Epithelial cell of proximal tubule (primary cell): ENCODE data around the gene GRWD1. TPM values are rescaled to one million over a fixed set of nuclear protein-coding genes. Genes with fewer than 3 reads are reported as not detected.
"Not testable (repeated sequence)": the region's sequence is repeated elsewhere in the genome, so short reads cannot be mapped to it uniquely, and the experiment has no call there.

Experiments used
- DNase-seq: peaks from one replicate; pipeline ENCODE4 v3.0.0-alpha.2; 2011; ENCODE audit warnings: low read depth
- H3K4me3 ChIP-seq: 2 replicates; pipeline ENCODE4 v1.5.1; 2011; ENCODE audit warnings: low read depth, mild to moderate bottlenecking, low read length
- total RNA-seq: library from RNA; depleted of rRNA; stranded (reverse); fragments of >200 nt; gene quantifications from 2 replicates; pipeline ENCODE4 v1.2.3, GENCODE V29; 2015
- TF ChIP-seq, protein P1 (sequence below): conservative IDR thresholded peaks from 2 replicates; pipeline ENCODE4 v1.5.1; 2012; ENCODE audit warnings: low read depth, mild to moderate bottlenecking, low read length

The GRWD1 gene
- total RNA-seq, 1 donor from 2014 or later, result 51.2 TPM

DNA sequence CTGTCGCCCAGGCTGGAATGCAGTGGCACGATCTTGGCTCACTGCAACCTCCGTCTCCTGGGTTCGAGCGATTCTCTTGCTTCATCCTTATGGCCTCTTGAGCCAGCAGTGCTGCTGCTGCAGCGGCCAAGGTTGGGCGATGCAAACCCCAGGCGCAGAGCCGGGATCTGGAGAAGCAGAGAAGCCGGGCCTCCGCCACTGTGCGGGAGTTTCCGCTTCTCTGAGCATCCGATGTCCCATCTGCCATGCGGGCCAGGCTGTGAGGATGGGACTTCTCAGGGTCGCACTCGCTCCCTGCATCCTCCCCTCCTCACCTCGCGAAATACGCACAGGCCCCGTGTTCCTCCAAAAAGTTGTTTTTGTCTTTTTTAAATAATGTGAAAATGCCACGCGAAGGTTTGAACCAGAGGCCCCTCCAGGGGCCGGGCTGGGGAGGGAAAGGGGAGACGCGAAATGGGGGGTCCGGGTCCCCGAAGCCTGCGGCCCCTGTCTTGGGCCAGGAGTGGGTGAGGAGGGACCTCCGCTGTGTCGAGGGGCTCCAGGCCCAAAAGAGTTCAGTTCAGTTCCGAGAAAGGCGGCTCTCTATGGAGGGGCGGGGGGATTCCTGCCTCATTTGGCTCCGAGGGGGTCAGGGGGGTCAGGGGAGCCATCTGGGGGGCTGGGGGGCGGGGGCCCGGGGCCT lies 39.3 kb downstream of the GRWD1 start:
- DNase-seq, result no peak
- no peak overlapping the region for H3K4me3 ChIP-seq
- TF ChIP-seq, protein P1, sequence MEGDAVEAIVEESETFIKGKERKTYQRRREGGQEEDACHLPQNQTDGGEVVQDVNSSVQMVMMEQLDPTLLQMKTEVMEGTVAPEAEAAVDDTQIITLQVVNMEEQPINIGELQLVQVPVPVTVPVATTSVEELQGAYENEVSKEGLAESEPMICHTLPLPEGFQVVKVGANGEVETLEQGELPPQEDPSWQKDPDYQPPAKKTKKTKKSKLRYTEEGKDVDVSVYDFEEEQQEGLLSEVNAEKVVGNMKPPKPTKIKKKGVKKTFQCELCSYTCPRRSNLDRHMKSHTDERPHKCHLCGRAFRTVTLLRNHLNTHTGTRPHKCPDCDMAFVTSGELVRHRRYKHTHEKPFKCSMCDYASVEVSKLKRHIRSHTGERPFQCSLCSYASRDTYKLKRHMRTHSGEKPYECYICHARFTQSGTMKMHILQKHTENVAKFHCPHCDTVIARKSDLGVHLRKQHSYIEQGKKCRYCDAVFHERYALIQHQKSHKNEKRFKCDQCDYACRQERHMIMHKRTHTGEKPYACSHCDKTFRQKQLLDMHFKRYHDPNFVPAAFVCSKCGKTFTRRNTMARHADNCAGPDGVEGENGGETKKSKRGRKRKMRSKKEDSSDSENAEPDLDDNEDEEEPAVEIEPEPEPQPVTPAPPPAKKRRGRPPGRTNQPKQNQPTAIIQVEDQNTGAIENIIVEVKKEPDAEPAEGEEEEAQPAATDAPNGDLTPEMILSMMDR, result no peak

DNA sequence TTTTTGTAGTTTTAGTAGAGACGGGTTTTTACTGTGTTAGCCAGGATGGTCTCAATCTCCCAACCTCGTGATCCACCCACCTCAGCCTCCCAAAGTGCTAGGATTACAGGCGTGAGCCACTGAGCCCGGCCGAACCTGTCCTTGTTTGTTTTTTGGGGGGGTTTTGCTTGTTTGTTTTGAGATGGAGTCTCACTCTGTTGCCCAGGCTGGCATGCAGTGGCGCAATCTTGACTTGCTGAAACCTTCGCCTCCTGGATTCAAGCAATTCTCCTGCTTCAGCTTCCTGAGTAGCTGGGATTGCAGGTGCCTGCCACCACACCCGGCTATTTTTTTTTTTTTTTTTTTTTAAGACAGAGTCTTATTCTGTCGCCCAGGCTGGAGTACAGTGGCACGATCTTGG lies 40.9 kb downstream of the GRWD1 start:
- H3K4me3 ChIP-seq, DNase-seq: not testable (repeated sequence)

DNA sequence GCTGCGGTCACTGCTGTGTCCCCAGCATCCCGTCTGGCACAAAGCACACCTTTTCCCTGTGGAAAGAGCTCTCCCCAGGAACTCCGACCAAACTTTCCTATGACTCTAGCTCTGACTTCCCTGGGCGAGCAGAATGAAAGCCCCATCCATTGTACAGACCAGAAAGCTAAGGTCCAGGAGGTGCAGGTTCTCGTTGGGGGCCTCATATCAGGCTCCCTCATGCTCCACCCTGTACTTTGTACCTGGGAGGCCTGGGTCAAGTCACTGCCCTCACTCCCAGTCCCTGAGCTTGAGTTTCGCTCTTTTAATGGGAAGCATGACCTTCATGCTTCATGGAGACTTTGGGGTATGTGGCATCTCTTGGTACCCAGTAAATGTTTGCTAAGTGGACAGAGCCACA lies 41.8 kb downstream of the GRWD1 start:
- TF ChIP-seq, protein P1, result no peak
- DNase-seq, result no peak
- H3K4me3 ChIP-seq, result no peak overlapping the region

DNA sequence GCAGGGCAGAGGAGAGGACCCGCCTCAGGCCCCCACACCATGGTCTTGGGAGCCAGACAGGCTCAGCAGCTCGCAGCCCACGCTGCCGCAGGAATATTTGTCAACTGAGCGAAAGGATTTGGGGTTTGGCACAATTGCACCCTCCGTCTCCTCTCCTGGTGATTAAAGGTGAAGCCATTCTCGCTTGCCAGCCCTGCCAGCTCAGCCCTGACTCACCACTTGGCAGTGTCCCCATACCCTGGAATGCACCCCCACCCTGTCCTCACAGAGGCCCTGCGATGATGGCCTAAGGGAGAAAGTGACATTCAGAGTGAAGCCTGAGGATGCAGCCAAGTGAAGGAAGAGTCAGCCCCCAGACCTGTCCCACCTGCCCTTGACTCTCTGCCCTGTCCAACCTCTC lies 42.2 kb downstream of the GRWD1 start:
- DNase-seq, result no peak
- TF ChIP-seq, protein P1, result no peak
- no peak overlapping the region for H3K4me3 ChIP-seq

DNA sequence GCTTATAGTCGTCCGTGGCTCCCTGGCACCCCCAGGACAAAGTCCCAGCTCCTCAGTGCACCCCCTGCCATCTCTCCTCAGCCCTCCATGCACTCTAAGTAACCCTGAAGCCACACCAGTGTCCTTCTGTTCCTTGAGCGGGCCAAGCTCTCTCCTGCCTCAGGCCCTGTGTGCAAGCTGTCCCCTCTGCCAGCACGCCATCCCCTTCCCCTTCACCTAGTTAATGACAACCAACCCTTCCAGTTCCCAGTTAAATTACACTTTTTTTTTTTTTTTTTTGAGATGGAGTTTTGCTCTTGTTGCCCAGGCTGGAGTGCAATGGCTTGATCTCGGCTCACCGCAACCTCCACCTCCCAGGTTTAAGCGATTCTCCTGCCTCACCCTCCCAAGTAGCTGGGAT lies 42.7 kb downstream of the GRWD1 start:
- H3K4me3 ChIP-seq, result not testable (repeated sequence)

DNA sequence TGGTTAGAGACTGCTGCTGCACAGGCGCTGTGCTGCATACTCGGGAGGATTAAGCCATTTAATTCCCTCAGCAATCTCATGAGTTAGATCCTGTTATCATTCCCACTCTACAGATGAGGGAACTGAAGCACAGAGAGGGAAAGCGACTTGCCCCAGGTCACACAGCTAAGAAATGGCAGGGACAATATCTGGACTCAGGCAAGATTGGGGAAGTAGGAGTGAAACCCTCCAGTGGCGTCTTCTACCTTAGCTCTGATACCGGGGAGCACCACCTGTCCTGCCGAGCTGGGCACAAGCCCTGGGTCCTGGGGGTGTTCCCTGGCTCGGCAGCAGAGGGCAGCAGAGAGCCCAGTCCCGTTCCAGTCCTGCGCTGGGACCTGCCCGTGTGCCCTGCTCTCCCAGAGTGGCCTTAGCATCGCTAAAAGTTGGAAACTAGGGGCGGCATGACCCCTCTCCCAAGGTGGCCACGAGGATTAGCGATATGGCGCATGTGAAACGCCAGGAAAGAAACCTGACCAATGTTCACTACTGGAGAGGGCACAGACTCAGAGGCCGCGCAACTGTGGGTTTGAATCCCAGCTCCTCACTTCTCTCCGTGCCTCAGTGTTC lies 43.9 kb downstream of the GRWD1 start:
- no peak overlapping the region for H3K4me3 ChIP-seq
- TF ChIP-seq, protein P1, result peak; percentile 92
- DNase-seq, result no peak

More for the DNA sequence above, 42.7 kb downstream of the GRWD1 start:
- not testable (repeated sequence) for DNase-seq

DNA sequence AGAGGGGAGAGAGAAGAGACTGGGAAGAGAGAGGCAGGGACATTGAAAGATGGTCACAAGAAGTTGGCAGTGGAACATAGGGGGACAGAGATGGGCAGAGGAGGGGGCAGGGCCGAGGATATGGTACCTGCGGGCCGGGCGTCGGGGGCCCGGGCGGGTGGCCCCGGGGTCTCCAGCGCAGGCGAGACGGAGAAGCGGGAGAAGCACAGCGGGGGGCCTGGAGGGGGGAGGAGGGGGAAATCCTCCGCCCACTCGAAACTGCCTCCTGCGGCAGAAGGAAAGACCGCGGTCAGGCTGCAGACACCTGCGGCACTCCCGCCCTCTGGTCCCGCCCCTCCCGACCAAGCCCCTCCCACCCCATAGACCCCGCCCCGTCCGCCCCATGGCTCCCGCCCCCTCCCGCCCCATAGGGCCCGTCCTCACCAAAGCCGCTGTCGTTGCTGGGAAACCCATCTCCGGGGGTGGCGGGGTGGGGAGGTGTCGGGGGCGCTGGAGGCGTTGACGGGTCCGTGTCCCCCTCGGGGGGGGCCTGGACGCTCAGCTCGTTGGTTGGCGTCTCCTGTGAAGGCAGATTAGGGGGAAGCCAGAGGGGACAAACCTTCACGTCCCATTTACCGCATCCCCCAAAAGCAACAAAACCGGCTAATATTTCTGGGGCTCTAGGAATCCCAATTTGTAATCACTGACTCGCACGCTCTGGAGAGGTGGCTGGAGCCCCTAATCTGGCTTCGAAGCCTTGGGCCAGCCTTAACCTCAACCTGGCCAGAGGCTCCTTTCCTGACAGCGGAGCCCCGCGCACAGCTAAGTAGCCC lies 45.4 kb downstream of the GRWD1 start:
- peak overlapping the region; percentile 25 for H3K4me3 ChIP-seq
- no peak for DNase-seq
- TF ChIP-seq, protein P1, result no peak
